ENCODE measurements around the gene CD69. TPM values are rescaled to one million over a fixed set of nuclear protein-coding genes. Genes with fewer than 3 reads are reported as not detected.

Gene CD69
- total RNA-seq, 1 donor from 2014 or later: 0.62 TPM

GRCh38 chr12:9781360-9781759 lies 20.7 kb upstream of the CD69 start:
- no peak for DNase-seq

GRCh38 chr12:9779209-9779608 lies 18.5 kb upstream of the CD69 start:
- DNase-seq: no peak

GRCh38 chr12:9776781-9777180 lies 16.1 kb upstream of the CD69 start:
- DNase-seq: no peak

GRCh38 chr12:9773216-9773877 lies 12.6 kb upstream of the CD69 start:
- no peak for DNase-seq

GRCh38 chr12:9763025-9763424 lies 2.3 kb upstream of the CD69 start:
- DNase-seq: no peak

- no peak for DNase-seq
These were observed 1.7 kb upstream of the CD69 start for GRCh38 chr12:9762369-9762768.

- no peak for DNase-seq
These were observed 699 bp upstream of the CD69 start for GRCh38 chr12:9761419-9761781.

- DNase-seq: no peak
These were observed 581 bp downstream of the CD69 start for GRCh38 chr12:9760120-9760519.

- DNase-seq: no peak
These were observed 1.0 kb downstream of the CD69 start for GRCh38 chr12:9759694-9760093.

GRCh38 chr12:9758119-9758518 lies 2.6 kb downstream of the CD69 start:
- DNase-seq: no peak

GRCh38 chr12:9757433-9758025 lies 3.2 kb downstream of the CD69 start:
- no peak for DNase-seq

- no peak for DNase-seq
These were observed 4.0 kb downstream of the CD69 start for GRCh38 chr12:9756706-9757105.

GRCh38 chr12:9756170-9756569 lies 4.5 kb downstream of the CD69 start:
- no peak for DNase-seq

GRCh38 chr12:9755567-9755966 lies 5.1 kb downstream of the CD69 start:
- DNase-seq: no peak

GRCh38 chr12:9755035-9755434 lies 5.7 kb downstream of the CD69 start:
- DNase-seq: no peak

- DNase-seq: no peak
These were observed 6.4 kb downstream of the CD69 start for GRCh38 chr12:9754099-9754927.

GRCh38 chr12:9753498-9753897 lies 7.2 kb downstream of the CD69 start:
- no peak for DNase-seq

GRCh38 chr12:9753073-9753472 lies 7.6 kb downstream of the CD69 start:
- no peak for DNase-seq

GRCh38 chr12:9752145-9752933 lies 8.4 kb downstream of the CD69 start:
- DNase-seq: no peak

GRCh38 chr12:9751204-9752144 lies 9.2 kb downstream of the CD69 start:
- no peak for DNase-seq

Data from occipital lobe (tissue), 2 donors.